ENCODE data around the gene XBP1.

The XBP1 gene

GRCh38 chr22:28750471-28750881 lies 49.9 kb downstream of the XBP1 start:
- Mint-ChIP-seq H3K4me3 (no peak overlapping the region), H3K9me3 (no peaks in the 10 kb centered on the region), H3K27me3 (no peaks in the 10 kb centered on the region), H3K36me3 (peaks cover 52% of the 10 kb centered on the region), H3K27ac (no peak overlapping the region), H3K4me1 (peaks cover 10% of the 10 kb centered on the region)
- no peak for ATAC-seq

Data from stimulated activated memory B cell treated with anti-CD40 and anti-IgM and Interleukin-4, amounts not matched to agents 10 μg/mL and 1 μg/mL and 100 μg/mL, for 72 hours (primary cell).